Lower leg skin (tissue), 4 donors: ENCODE data around the gene DRG1. TPM values are rescaled to one million over a fixed set of nuclear protein-coding genes. Genes with fewer than 3 reads are reported as not detected.

Source experiments
- DNase-seq, 2 donors: peaks; one replicate each; pipeline ENCODE4 v3.0.0-alpha.2; 2019; ENCODE audit warnings: low spot score in 2 of 2
- H3K4me3 ChIP-seq: fragments of 200-600 bp; sonication (generic); 2 replicates; pipeline ENCODE4 v1.5.1; 2017; ENCODE audit warnings: mild to moderate bottlenecking, low read depth; ENCODE audit not compliant: poor library complexity, severe bottlenecking
- CTCF ChIP-seq, 3 donors: fragments of 450-650 bp; IDR thresholded peaks; one replicate each; pipeline ENCODE4 v1.5.1; 2016; ENCODE audit warnings: antibody characterized with exemption in 3 of 3, mild to moderate bottlenecking in 3 of 3, moderate library complexity in 2 of 3
- POLR2A ChIP-seq, 2 donors: fragments of 450-650 bp; IDR thresholded peaks; one replicate each; pipeline ENCODE4 v1.6.1; 2016 to 2017; ENCODE audit warnings: antibody characterized with exemption in 2 of 2, mild to moderate bottlenecking in 1 of 2, moderate library complexity in 1 of 2
- WGBS, 2 donors: methylation state at CpG; one replicate each; pipeline ENCODE4 v1.1.5; 2018; 5-methylcytosine and 5-hydroxymethylcytosine counted together
- intact Hi-C: fragments of 100-400 bp; cut with DNase I; formaldehyde crosslinking; loops from one replicate; pipeline ENCODE4 v1.15.0; 2023; ENCODE audit warnings: low total_unique reads
- total RNA-seq, 4 donors: library from RNA; depleted of rRNA; stranded (reverse); fragments of >200 nt; gene quantifications; one replicate each; pipeline ENCODE4 v1.1.0, GENCODE V29; 2016

The DRG1 gene
- total RNA-seq, 4 donors from 2014 or later: 43.0 to 55.1 (median 48.7) TPM

GRCh38 chr22:31449506-31449905 lies 50.1 kb downstream of the DRG1 start:
- no peak overlapping the region for H3K4me3 ChIP-seq
- TF ChIP-seq POLR2A (IDR thresholded peaks at IDR 0.05) (no peak), CTCF (IDR thresholded peaks at IDR 0.05) (no peak)
- WGBS, 2 donors: 71 to 82% methylated on average over 4 of the region's 4 CpGs
- intact Hi-C loops: no loop called here
- DNase-seq: no peak

- no peak for DNase-seq
- intact Hi-C loops: no loop called here
- 84 to 88% methylated on average over 5 of the region's 5 CpGs for WGBS, 2 donors
- no peak overlapping the region for H3K4me3 ChIP-seq
- no peak for TF ChIP-seq POLR2A (IDR thresholded peaks at IDR 0.05)
- no peak for TF ChIP-seq CTCF (IDR thresholded peaks at IDR 0.05)
These were observed 52.5 kb downstream of the DRG1 start for GRCh38 chr22:31451709-31452571.

GRCh38 chr22:31461699-31462098 lies 62.3 kb downstream of the DRG1 start:
- DNase-seq: no peak
- no peak overlapping the region for H3K4me3 ChIP-seq
- TF ChIP-seq CTCF (IDR thresholded peaks at IDR 0.05) (no peak), POLR2A (IDR thresholded peaks at IDR 0.05) (no peak)
- intact Hi-C loops: no loop called here
- WGBS, 2 donors: 92 to 98% methylated on average over 3 of the region's 3 CpGs

GRCh38 chr22:31465307-31465706 lies 65.9 kb downstream of the DRG1 start:
- DNase-seq: no peak
- 86 to 90% methylated on average over 2 of the region's 2 CpGs for WGBS, 2 donors
- TF ChIP-seq POLR2A (IDR thresholded peaks at IDR 0.05): no peak
- TF ChIP-seq CTCF (IDR thresholded peaks at IDR 0.05): no peak
- intact Hi-C loops: no loop called here
- H3K4me3 ChIP-seq: no peak overlapping the region

- no peak overlapping the region for H3K4me3 ChIP-seq
- DNase-seq: no peak
- 94 to 97% methylated on average over 2 of the region's 2 CpGs for WGBS, 2 donors
- TF ChIP-seq CTCF (IDR thresholded peaks at IDR 0.05) (no peak), POLR2A (IDR thresholded peaks at IDR 0.05) (no peak)
- intact Hi-C loops: no loop called here
These were observed 75.3 kb downstream of the DRG1 start for GRCh38 chr22:31474743-31475142.
